A673 (cell line): ENCODE measurements around the gene QRFP. TPM values are rescaled to one million over a fixed set of nuclear protein-coding genes. Genes with fewer than 3 reads are reported as not detected.
"Not testable (repeated sequence)": the region's sequence is repeated elsewhere in the genome, so short reads cannot be mapped to it uniquely, and the experiment has no call there.

Experiments
- BruUV-seq: library from RNA; stranded (reverse); fragments of 400-500 nt; replicated peaks from 2 replicates; lab custom pipeline; 2021; lab: Mats Ljungman, UMichigan
- CTCF ChIA-PET: fragments of 300-600 bp; sonication (Branson Sonifier 250); formaldehyde crosslinking; loops from one replicate; lab custom pipeline; 2022; ENCODE audit warnings: antibody characterized with exemption; lab: Charles Lee
- POLR2A ChIA-PET: fragments of 300-600 bp; sonication (Branson Sonifier 250); formaldehyde crosslinking; loops from one replicate; lab custom pipeline; 2022; ENCODE audit warnings: antibody characterized with exemption; ENCODE audit not compliant: low non-redundant PET; lab: Charles Lee
- DNase-seq: peaks from one replicate; pipeline ENCODE4 v3.0.0-alpha.2; 2015; ENCODE audit warnings: low spot score
- H3K27ac ChIP-seq: fragments of 200-600 bp; sonication (generic); 2 replicates; pipeline ENCODE4 v1.5.1; 2016; ENCODE audit warnings: mixed run types, low read depth, mild to moderate bottlenecking, mixed read lengths, antibody characterized with exemption, low read length; ENCODE audit not compliant: poor library complexity, severe bottlenecking
- H3K27me3 ChIP-seq: fragments of 200-600 bp; sonication (generic); replicated peaks from 2 replicates; pipeline ENCODE4 v1.6.1; 2017; ENCODE audit warnings: mixed run types, low read depth, mild to moderate bottlenecking, mixed read lengths, antibody characterized with exemption, low read length; ENCODE audit not compliant: insufficient read depth, poor library complexity
- H3K36me3 ChIP-seq: fragments of 200-600 bp; sonication (generic); 2 replicates; pipeline ENCODE4 v1.6.1; 2016; ENCODE audit warnings: mixed run types, mild to moderate bottlenecking, mixed read lengths, antibody characterized with exemption, low read length; ENCODE audit not compliant: insufficient read depth, poor library complexity, severe bottlenecking
- H3K4me1 ChIP-seq: fragments of 200-600 bp; sonication (generic); 2 replicates; pipeline ENCODE4 v1.6.1; 2017; ENCODE audit warnings: mixed run types, mild to moderate bottlenecking, mixed read lengths, antibody characterized with exemption, low read length; ENCODE audit not compliant: insufficient read depth, poor library complexity, severe bottlenecking
- H3K4me3 ChIP-seq: fragments of 200-600 bp; sonication (generic); 2 replicates; pipeline ENCODE4 v1.5.1; 2016; ENCODE audit warnings: low read depth, mixed run types, mild to moderate bottlenecking, mixed read lengths, low read length; ENCODE audit not compliant: poor library complexity, severe bottlenecking
- H3K9me3 ChIP-seq: fragments of 200-600 bp; sonication (generic); 2 replicates; pipeline ENCODE4 v1.6.1; 2016; ENCODE audit warnings: mixed run types, low read depth, mild to moderate bottlenecking, mixed read lengths, antibody characterized with exemption, low read length; ENCODE audit not compliant: poor library complexity, severe bottlenecking
- CTCF ChIP-seq: fragments of 300-800, 200-600 bp; sonication (generic); conservative IDR thresholded peaks from 2 replicates; pipeline ENCODE4 v1.5.1; 2017; ENCODE audit warnings: low read depth, mild to moderate bottlenecking, antibody characterized with exemption, low read length, moderate library complexity, mixed read lengths
- EZH2 ChIP-seq: fragments of 200-600 bp; sonication (generic); IDR thresholded peaks from 2 replicates; pipeline ENCODE4 v1.6.1; 2017; ENCODE audit warnings: borderline replicate concordance, low read depth, mild to moderate bottlenecking, mixed read lengths, antibody characterized with exemption, low read length; ENCODE audit not compliant: poor library complexity, severe bottlenecking
- intact Hi-C: fragments of 100-400 bp; cut with micrococcal nuclease; formaldehyde crosslinking; loops from one replicate; pipeline ENCODE4 v1.10.0; 2022; ENCODE audit not compliant: unreplicated experiment
- total RNA-seq: library from RNA; stranded (reverse); gene quantifications from 2 replicates; pipeline ENCODE4 v1.2.3, GENCODE V29; 2021

The QRFP gene
- total RNA-seq, 1 experiment from 2014 or later: not detected

GRCh38 chr9:130849356-130849755 lies 47.3 kb downstream of the QRFP start:
- no peak overlapping the region for H3K4me3 ChIP-seq
- DNase-seq: no peak
- peak overlapping the region; percentile 51 for H3K27ac ChIP-seq
- no peaks in the 10 kb centered on the region for H3K9me3 ChIP-seq
- no peaks in the 10 kb centered on the region for H3K27me3 ChIP-seq
- CTCF ChIA-PET: no interaction called here
- no TSS peak for BruUV-seq
- peaks cover 58% of the 10 kb centered on the region for H3K4me1 ChIP-seq
- POLR2A ChIA-PET: no interaction called here
- H3K36me3 ChIP-seq: peaks cover 9% of the 10 kb centered on the region
- intact Hi-C loops: loop anchor here (5.0 kb wide), 1 partner anchor 137 kb away; no protein-coding TSS in a partner anchor
- no peak for TF ChIP-seq CTCF
- no peak for TF ChIP-seq EZH2

DNA sequence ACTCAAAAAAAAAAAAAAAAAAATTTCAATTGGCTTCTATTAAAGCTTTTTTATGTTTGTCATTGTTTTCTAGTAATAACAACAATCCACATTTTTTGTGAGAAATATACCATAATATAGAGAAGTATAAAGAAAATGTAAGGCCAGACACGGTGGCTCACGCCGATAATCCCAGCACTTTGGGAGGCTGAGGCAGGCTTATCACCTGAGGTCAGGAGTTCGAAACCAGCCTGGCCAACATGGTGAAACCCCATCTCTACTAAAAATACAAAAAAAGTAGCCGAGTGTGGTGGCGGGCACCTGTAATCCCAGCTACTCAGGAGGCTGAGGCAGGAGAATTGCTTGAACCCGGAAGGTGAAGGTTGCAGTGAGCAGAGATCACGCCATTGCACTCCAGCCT lies 48.1 kb downstream of the QRFP start:
- H3K36me3 ChIP-seq, H3K27me3 ChIP-seq, H3K4me3 ChIP-seq, POLR2A ChIA-PET, CTCF ChIA-PET, BruUV-seq, DNase-seq, H3K9me3 ChIP-seq: not testable (repeated sequence)
- peak overlapping the region; percentile 88 for H3K27ac ChIP-seq
- intact Hi-C loops: loop anchor here (5.0 kb wide), 1 partner anchor 136 kb away; no protein-coding TSS in a partner anchor
- peaks cover 66% of the 10 kb centered on the region for H3K4me1 ChIP-seq

DNA sequence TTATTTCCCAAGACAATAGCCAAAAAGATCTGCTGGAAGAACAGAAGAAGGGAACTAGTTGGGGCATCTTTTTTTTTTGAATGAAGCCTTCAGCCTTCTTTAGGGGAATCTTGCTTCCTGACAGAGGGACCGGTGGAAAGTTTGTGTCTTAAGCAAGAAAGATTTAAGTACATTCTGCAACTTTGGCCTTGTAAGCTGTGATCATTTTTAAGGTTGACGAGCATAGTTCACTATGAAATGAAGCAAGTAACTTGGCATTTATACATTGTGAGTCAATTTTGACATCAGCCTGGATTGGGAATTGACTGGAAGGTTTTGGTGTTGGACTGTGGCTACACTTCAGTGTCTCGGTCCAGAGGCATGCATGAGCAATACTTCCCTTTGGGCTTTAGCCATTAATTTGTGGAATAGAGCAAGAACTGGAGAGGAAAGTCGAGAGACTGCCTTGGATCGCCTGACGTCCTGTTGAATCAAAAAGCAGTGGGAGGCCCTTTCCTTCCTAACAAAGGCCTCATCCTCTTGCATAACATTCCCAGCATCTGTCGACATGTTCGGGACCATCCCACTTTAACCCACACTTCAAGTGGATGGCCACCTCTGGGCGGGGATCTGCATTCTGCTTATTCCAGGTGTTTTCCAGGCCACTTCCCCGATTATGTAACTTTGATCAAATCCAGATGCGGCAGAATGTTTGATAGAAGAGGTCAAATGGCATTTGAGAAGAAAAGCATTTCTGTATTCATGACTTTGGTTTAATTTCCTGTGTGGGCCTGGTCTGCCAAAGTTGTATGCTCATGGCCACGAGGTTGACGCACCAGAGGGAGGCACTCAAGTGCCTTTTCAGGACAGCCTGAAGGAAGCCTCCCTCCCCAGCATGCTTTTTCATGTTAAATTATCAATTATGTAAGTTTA lies 49.0 kb downstream of the QRFP start:
- TF ChIP-seq CTCF: peak; percentile 49
- no peak for TF ChIP-seq EZH2
- H3K4me1 ChIP-seq: peaks cover 74% of the 10 kb centered on the region
- no TSS peak for BruUV-seq
- peak overlapping the region; percentile 88 for H3K27ac ChIP-seq
- intact Hi-C loops: loop anchor here (5.0 kb wide), 1 partner anchor 135 kb away; no protein-coding TSS in a partner anchor
- no peaks in the 10 kb centered on the region for H3K36me3 ChIP-seq
- no peaks in the 10 kb centered on the region for H3K9me3 ChIP-seq
- ChIA-PET CTCF (no interaction called here), POLR2A (interaction anchor here (0.7 kb wide), 1 partner anchor 9 kb away, joined by 3 read pairs; no protein-coding TSS in a partner anchor)
- peak overlapping the region; percentile 5 for H3K4me3 ChIP-seq
- no peaks in the 10 kb centered on the region for H3K27me3 ChIP-seq
- peak; percentile 94 for DNase-seq
